Fibroblast of the conjunctiva (primary cell): ENCODE measurements around the gene ACTG1.
"Not testable (repeated sequence)": the region's sequence is repeated elsewhere in the genome, so short reads cannot be mapped to it uniquely, and the experiment has no call there.

Source experiments
- DNase-seq: peaks from one replicate; pipeline ENCODE4 v3.0.0-alpha.2; 2010; ENCODE audit warnings: low read depth

ACTG1 gene

GRCh38 chr17:81532490-81533287, 20.1 kb upstream of the ACTG1 start:
- DNase-seq, result no peak

GRCh38 chr17:81531998-81532404, 19.4 kb upstream of the ACTG1 start:
- DNase-seq, result not testable (repeated sequence)

- DNase-seq, result not testable (repeated sequence)
These were observed 18.4 kb upstream of the ACTG1 start for GRCh38 chr17:81531013-81531412.

GRCh38 chr17:81529437-81529803, 16.8 kb upstream of the ACTG1 start:
- DNase-seq, result no peak

GRCh38 chr17:81528651-81529436, 16.2 kb upstream of the ACTG1 start:
- no peak for DNase-seq

GRCh38 chr17:81528384-81528650, 15.7 kb upstream of the ACTG1 start:
- DNase-seq, result no peak

- no peak for DNase-seq
These were observed 15.2 kb upstream of the ACTG1 start, which contains the start of gene FSCN2 for GRCh38 chr17:81527591-81528383. Gene FSCN2 (plus strand): TSS chr17:81528377. CDS start chr17:81528532, 155 bp downstream.

GRCh38 chr17:81526662-81527571, 14.3 kb upstream of the ACTG1 start:
- DNase-seq, result no peak

GRCh38 chr17:81524865-81525159, 12.2 kb upstream of the ACTG1 start:
- DNase-seq, result no peak

- DNase-seq, result no peak
These were observed 11.7 kb upstream of the ACTG1 start for GRCh38 chr17:81524039-81524864.

- DNase-seq, result no peak
These were observed 10.9 kb upstream of the ACTG1 start for GRCh38 chr17:81523402-81524038.

GRCh38 chr17:81522491-81523401, 10.1 kb upstream of the ACTG1 start:
- no peak for DNase-seq

GRCh38 chr17:81520021-81520901, 7.7 kb upstream of the ACTG1 start:
- DNase-seq, result no peak

GRCh38 chr17:81519284-81520020, 6.9 kb upstream of the ACTG1 start:
- DNase-seq, result no peak

GRCh38 chr17:81518785-81519283, 6.2 kb upstream of the ACTG1 start:
- no peak for DNase-seq

- DNase-seq, result no peak
These were observed 5.7 kb upstream of the ACTG1 start for GRCh38 chr17:81518113-81518784.
